Measurements from ENCODE around the gene FEM1B. TPM values are rescaled to one million over a fixed set of nuclear protein-coding genes. Genes with fewer than 3 reads are reported as not detected.

The FEM1B gene
- total RNA-seq, 1 experiment from 2014 or later, result 47.7 TPM

DNA sequence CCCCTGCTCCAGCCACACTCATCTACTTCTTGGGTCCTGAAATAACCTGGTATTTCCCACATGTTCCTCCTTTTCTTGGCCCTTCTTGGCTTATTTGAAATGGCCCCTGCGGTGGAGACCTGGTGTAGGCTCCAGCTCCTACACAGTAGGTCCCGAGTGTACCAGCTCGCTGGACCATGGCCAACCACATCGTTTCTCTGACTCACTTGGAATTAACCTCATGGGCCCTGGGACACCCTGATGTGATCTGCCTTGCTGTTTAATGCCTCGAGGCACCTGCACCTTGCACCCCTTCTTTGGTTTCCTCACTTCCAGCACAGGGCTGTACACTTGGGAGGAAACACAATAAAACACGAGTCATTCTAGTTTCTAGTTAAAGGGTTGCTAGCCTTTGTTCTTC lies 60.3 kb downstream of the FEM1B start:
- no peak for DNase-seq (ENCODE audit: low read depth in 1 of 2, low spot score in 2 of 2)
- Histone ChIP-seq H3K4me3 (no peak overlapping the region), H3K27ac (no peak overlapping the region), H3K36me3 (no peaks in the 10 kb centered on the region), H3K27me3 (replicated peaks) (no peaks in the 10 kb centered on the region), H3K9me3 (replicated peaks) (no peaks in the 10 kb centered on the region), H3K4me1 (replicated peaks) (peaks cover 17% of the 10 kb centered on the region)

DNA sequence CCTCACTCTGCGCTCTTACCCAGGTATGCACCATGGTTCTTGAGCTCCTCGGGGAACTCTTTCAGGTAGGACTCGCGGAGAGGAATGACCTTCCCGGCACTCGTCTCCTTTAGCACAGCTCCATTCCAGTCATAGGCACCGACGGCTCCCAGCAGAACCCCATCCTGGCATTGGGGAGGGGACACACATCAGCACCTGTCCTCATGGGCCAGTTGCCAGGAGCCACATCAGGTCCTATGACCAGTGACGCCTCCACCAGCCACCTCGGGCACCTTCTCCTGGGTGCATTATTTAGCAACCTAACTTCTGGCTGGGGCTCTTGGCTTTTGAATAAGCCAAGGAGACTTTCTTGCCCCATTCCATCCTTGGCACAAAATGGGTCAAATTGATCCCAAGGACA lies 61.9 kb downstream of the FEM1B start:
- Histone ChIP-seq H3K9me3 (replicated peaks) (no peaks in the 10 kb centered on the region), H3K36me3 (no peaks in the 10 kb centered on the region), H3K4me3 (no peak overlapping the region), H3K27me3 (replicated peaks) (no peaks in the 10 kb centered on the region), H3K27ac (no peak overlapping the region), H3K4me1 (replicated peaks) (peaks cover 5% of the 10 kb centered on the region)
- no peak for DNase-seq (ENCODE audit: low read depth in 1 of 2, low spot score in 2 of 2)

GRCh38 chr15:68340726-68341671 lies 63.5 kb downstream of the FEM1B start:
- DNase-seq (ENCODE audit: low read depth in 1 of 2, low spot score in 2 of 2), result no peak
- Histone ChIP-seq H3K4me3 (no peak overlapping the region), H3K4me1 (replicated peaks) (no peaks in the 10 kb centered on the region), H3K36me3 (no peaks in the 10 kb centered on the region), H3K27me3 (replicated peaks) (no peaks in the 10 kb centered on the region), H3K9me3 (replicated peaks) (no peaks in the 10 kb centered on the region), H3K27ac (no peak overlapping the region)

DNA sequence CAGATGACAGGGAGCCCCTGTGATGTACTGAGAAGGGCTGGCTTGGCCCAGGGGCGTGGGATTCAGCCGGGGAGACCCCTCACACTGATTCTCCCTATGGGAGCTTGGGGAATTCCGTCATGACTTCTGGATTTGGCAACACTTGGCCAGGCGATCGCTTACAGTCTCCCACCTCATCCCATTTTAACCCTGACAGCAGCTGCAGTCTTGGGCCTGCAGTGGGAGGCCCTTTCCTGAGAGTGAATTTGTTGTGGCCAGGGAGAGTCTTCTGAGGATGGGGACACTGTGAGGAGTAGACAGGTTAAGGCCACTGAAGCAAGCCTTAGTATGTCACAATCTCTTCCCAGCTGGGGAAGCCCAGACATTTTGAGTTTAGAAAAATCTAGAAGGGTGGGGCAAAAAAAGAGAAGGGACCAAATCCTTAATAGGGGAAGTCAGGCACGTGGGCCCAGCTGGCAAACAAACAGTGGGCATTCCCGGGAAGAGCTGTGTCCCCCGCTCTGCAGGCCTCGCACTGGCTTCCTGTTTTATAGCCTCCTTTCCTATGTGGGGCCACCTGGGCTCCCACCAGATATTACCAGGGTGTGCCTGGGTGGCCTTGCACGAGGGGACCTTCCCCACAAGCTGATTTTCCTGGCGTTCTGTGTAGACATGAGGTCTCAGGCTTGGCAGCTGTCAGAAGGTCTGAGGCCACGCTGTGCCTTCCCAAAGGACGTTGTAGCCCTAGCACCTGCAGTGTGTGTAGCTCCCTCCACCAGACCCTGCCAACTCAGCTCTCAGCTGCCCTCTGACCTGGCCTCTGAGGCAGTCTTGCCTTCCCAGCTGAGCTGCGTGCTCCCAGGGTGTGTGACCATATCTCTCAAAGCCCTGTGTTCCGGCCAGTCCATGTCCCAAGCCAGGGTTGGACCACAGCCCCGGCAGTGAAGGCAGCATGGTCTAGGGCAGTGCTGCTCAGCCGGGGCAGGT lies 64.5 kb downstream of the FEM1B start:
- Histone ChIP-seq H3K4me3 (no peak overlapping the region), H3K27me3 (replicated peaks) (no peaks in the 10 kb centered on the region), H3K36me3 (no peaks in the 10 kb centered on the region), H3K27ac (no peak overlapping the region), H3K4me1 (replicated peaks) (peaks cover 6% of the 10 kb centered on the region), H3K9me3 (replicated peaks) (no peaks in the 10 kb centered on the region)
- no peak for DNase-seq (ENCODE audit: low read depth in 1 of 2, low spot score in 2 of 2)

DNA sequence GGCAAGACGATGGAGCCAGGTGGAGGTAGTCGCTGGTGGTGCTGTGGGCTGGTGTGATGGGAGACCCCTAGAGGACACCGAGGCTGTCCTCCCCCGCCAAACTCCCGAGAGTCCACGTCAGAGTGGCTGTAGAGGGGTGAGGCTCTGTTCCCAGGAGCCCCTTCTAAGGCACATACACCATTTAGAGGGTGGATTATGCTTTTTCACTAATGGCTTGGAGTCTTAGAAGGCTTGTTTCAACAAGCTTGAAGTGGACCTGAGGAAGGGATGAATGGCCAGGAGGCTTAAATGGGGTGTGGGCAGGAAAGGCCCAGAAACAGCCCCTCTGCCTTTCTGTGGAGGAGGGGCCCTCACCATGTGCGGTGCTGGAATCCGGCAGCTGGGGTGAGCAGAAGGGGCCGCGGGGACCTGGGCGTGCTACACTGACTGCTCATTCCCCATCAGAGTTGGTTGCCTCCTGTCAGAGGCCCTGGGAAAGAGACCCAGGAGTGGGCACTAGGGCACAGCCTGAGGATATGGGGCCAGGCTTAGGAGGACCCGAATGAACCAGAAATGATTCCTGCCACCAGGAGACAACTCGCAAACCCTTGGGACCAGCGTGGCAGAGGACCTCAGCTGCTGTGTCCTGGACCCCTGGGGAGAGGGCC lies 66.2 kb downstream of the FEM1B start:
- no peaks in the 10 kb centered on the region for H3K36me3 ChIP-seq
- H3K27ac ChIP-seq, result no peak overlapping the region
- peaks cover 20% of the 10 kb centered on the region for H3K4me1 ChIP-seq (replicated peaks)
- no peaks in the 10 kb centered on the region for H3K27me3 ChIP-seq (replicated peaks)
- no peak overlapping the region for H3K4me3 ChIP-seq
- no peak for DNase-seq (ENCODE audit: low read depth in 1 of 2, low spot score in 2 of 2)
- H3K9me3 ChIP-seq (replicated peaks), result no peaks in the 10 kb centered on the region

- H3K9me3 ChIP-seq (replicated peaks), result no peaks in the 10 kb centered on the region
- H3K4me3 ChIP-seq, result no peak overlapping the region
- DNase-seq (ENCODE audit: low read depth in 1 of 2, low spot score in 2 of 2), result no peak
- H3K27ac ChIP-seq, result no peak overlapping the region
- no peaks in the 10 kb centered on the region for H3K36me3 ChIP-seq
- peaks cover 27% of the 10 kb centered on the region for H3K4me1 ChIP-seq (replicated peaks)
- no peaks in the 10 kb centered on the region for H3K27me3 ChIP-seq (replicated peaks)
Measured at GRCh38 chr15:68344600-68344999, 67.1 kb downstream of the FEM1B start.

Other genes with a start within 250 kb of the FEM1B start
- 14.2 and 21.2 TPM in 2 replicates for gene PIAS1, start 223.4 kb upstream of the FEM1B start, total RNA-seq (2014; rRNA removed; shearing (Covaris generic))
- 1.1 and 2.1 TPM in 2 replicates for gene CALML4, start 72.4 kb upstream of the FEM1B start, total RNA-seq (2014; rRNA removed; shearing (Covaris generic))
- 12.4 and 30.3 TPM in 2 replicates for gene CLN6, start 48.0 kb upstream of the FEM1B start, total RNA-seq (2014; rRNA removed; shearing (Covaris generic))
- 0.34 and 2.0 TPM in 2 replicates for gene ITGA11, start 154.4 kb downstream of the FEM1B start, total RNA-seq (2014; rRNA removed; shearing (Covaris generic))